HCT116 (cell line): ENCODE results near the gene RTN4. TPM values are rescaled to one million over a fixed set of nuclear protein-coding genes. Genes with fewer than 3 reads are reported as not detected.

ENCODE experiments used
- ATAC-seq: fragments of 200-7000 bp; cut with Tn5 transposase; 2 replicates; pipeline ENCODE4 v1.9.1; 2020; ENCODE audit warnings: mild to moderate bottlenecking, moderate library complexity
- BruUV-seq: library from RNA; stranded (reverse); fragments of 400-500 nt; replicated peaks from 2 replicates; lab custom pipeline; 2021; lab: Mats Ljungman, UMichigan
- CTCF ChIA-PET: fragments of 300-600 bp; sonication (Branson Sonifier 250); formaldehyde crosslinking; loops from one replicate; lab custom pipeline; 2021; ENCODE audit warnings: antibody characterized with exemption; lab: Charles Lee
- POLR2A ChIA-PET: fragments of 300-600, 350-600 bp; sonication (Branson Sonifier 250); formaldehyde crosslinking; loops from one replicate; lab custom pipeline; 2021; ENCODE audit warnings: antibody characterized with exemption; lab: Charles Lee
- RAD21 ChIA-PET, 2 experiments: fragments of 300-600 bp; sonication (Branson Sonifier 250); formaldehyde crosslinking; loops; one replicate each; lab custom pipeline; 2023; ENCODE audit warnings: low total read pairs in 2 of 2; ENCODE audit not compliant: uncharacterized antibody in 2 of 2, unreplicated experiment in 2 of 2, low non-redundant PET in 1 of 2; lab: Charles Lee
- DNase-seq: peaks from one replicate; pipeline ENCODE4 v3.0.0-alpha.2; 2010; ENCODE audit warnings: low read depth, low spot score
- H2AFZ ChIP-seq: fragments of 200-600 bp; shearing (Covaris generic), sonication (generic); 2 replicates; pipeline ENCODE4 v1.6.1; 2017; ENCODE audit warnings: low read depth, mixed run types, mixed read lengths, antibody characterized with exemption, low read length; ENCODE audit not compliant: poor library complexity, severe bottlenecking
- H3K27ac ChIP-seq: 2 replicates; pipeline ENCODE4 v1.5.1; 2012; ENCODE audit warnings: low read depth, low read length
- H3K27me3 ChIP-seq: fragments of 200-600 bp; sonication (generic); 2 replicates; pipeline ENCODE4 v1.6.1; 2016; ENCODE audit warnings: mixed run types, low read length, mixed read lengths; ENCODE audit not compliant: insufficient read depth
- H3K36me3 ChIP-seq, 2 experiments: fragments of 200-500 bp in 1 of 2; fragments of 200-600 bp in 1 of 2; sonication (Bioruptor generic) in 1 of 2; sonication (generic) in 1 of 2; 2 replicates each; pipeline versions ENCODE4 v1.5.1 to v1.6.1; 2014 to 2016; ENCODE audit warnings: low read length in 2 of 2, inconsistent platforms in 1 of 2, mixed read lengths in 1 of 2, mixed run types in 1 of 2; ENCODE audit not compliant: insufficient read depth in 2 of 2, control insufficient read depth in 1 of 2
- H3K4me1 ChIP-seq, 2 experiments: fragments of 200-600 bp in 1 of 2; sonication (generic) in 1 of 2; 2 replicates each; pipeline versions ENCODE4 v1.5.1 to v1.6.1; 2012 to 2017; ENCODE audit warnings: low read length in 2 of 2, inconsistent platforms in 1 of 2, mild to moderate bottlenecking in 1 of 2, mixed read lengths in 1 of 2, mixed run types in 1 of 2, moderate library complexity in 1 of 2; ENCODE audit not compliant: insufficient read depth in 2 of 2, control insufficient read depth in 1 of 2
- H3K4me2 ChIP-seq: fragments of 200-600 bp; sonication (generic); 2 replicates; pipeline ENCODE4 v1.6.1; 2017; ENCODE audit warnings: mixed run types, low read length, mixed read lengths
- H3K4me3 ChIP-seq, 2 experiments: fragments of 200-600 bp in 1 of 2; sonication (generic) in 1 of 2; replicated peaks in 1 of 2; 2 replicates each; pipeline ENCODE4 v1.5.1; 2011 to 2016; ENCODE audit warnings: low read length in 2 of 2, control low read depth in 1 of 2, low read depth in 1 of 2, mild to moderate bottlenecking in 1 of 2, mixed read lengths in 1 of 2, mixed run types in 1 of 2
- H3K79me2 ChIP-seq: fragments of 200-600 bp; sonication (generic); 2 replicates; pipeline ENCODE4 v1.6.1; 2017; ENCODE audit warnings: mild to moderate bottlenecking, mixed run types, low read length, moderate library complexity, mixed read lengths; ENCODE audit not compliant: insufficient read depth
- H3K9ac ChIP-seq: fragments of 200-600 bp; sonication (generic); 2 replicates; pipeline ENCODE4 v1.6.1; 2016; ENCODE audit warnings: low read length, mixed read lengths
- H3K9me2 ChIP-seq: fragments of 200-600 bp; sonication (generic), shearing (Covaris generic); 2 replicates; pipeline ENCODE4 v1.6.1; 2017; ENCODE audit warnings: mixed run types, mild to moderate bottlenecking, moderate library complexity; ENCODE audit not compliant: insufficient read depth
- H3K9me3 ChIP-seq, 2 experiments: fragments of 200-500 bp in 1 of 2; fragments of 200-600 bp in 1 of 2; sonication (Bioruptor generic) in 1 of 2; sonication (generic) in 1 of 2; 2 replicates each; pipeline ENCODE4 v1.6.1; 2014 to 2017; ENCODE audit warnings: low read length in 2 of 2, mixed read lengths in 2 of 2, inconsistent platforms in 1 of 2, low read depth in 1 of 2, mild to moderate bottlenecking in 1 of 2, mixed run types in 1 of 2, moderate library complexity in 1 of 2; ENCODE audit not compliant: control insufficient read depth in 1 of 2, insufficient read depth in 1 of 2
- H4K20me1 ChIP-seq: fragments of 200-600 bp; sonication (generic), shearing (Covaris generic); 2 replicates; pipeline ENCODE4 v1.6.1; 2017; ENCODE audit warnings: mixed run types, mild to moderate bottlenecking, moderate library complexity; ENCODE audit not compliant: insufficient read depth
- CEBPB ChIP-seq: IDR thresholded peaks from 2 replicates; pipeline ENCODE4 v1.6.1; 2012; ENCODE audit warnings: low read depth
- EGR1 ChIP-seq: IDR thresholded peaks from 2 replicates; pipeline ENCODE4 v1.6.1; 2012; ENCODE audit warnings: low read depth
- ELF1 ChIP-seq: IDR thresholded peaks from 2 replicates; pipeline ENCODE4 v1.6.1; 2012; ENCODE audit warnings: low read depth, borderline replicate concordance
- EZH2phosphoT487 ChIP-seq: fragments of 200-600 bp; IDR thresholded peaks from 2 replicates; pipeline ENCODE4 v1.6.1; 2018; ENCODE audit warnings: antibody characterized with exemption, borderline replicate concordance
- FOSL1 ChIP-seq: IDR thresholded peaks from 2 replicates; pipeline ENCODE4 v1.6.1; 2012; ENCODE audit warnings: low read depth
- POLR2A ChIP-seq: IDR thresholded peaks from 2 replicates; pipeline ENCODE4 v1.7.0; 2011; ENCODE audit warnings: borderline replicate concordance; ENCODE audit not compliant: insufficient read depth, insufficient read length; ENCODE audit errors: extremely low read depth
- POLR2AphosphoS5 ChIP-seq: IDR thresholded peaks from 2 replicates; pipeline ENCODE4 v1.6.1; 2011; ENCODE audit warnings: mild to moderate bottlenecking, low read depth, low read length, moderate library complexity
- SIN3A ChIP-seq: IDR thresholded peaks from 2 replicates; pipeline ENCODE4 v1.6.1; 2012; ENCODE audit warnings: low read depth
- SP1 ChIP-seq: IDR thresholded peaks from 2 replicates; pipeline ENCODE4 v1.6.1; 2012; ENCODE audit warnings: low read depth
- SRF ChIP-seq: IDR thresholded peaks from 2 replicates; pipeline ENCODE4 v1.6.1; 2012; ENCODE audit warnings: low read depth
- ZNF274 ChIP-seq: fragments of 200-500 bp; sonication (Bioruptor generic); IDR thresholded peaks from 2 replicates; pipeline ENCODE4 v1.6.1; 2014; ENCODE audit warnings: mild to moderate bottlenecking, low read depth, low read length, inconsistent platforms
- intact Hi-C: fragments of 100-400 bp; cut with micrococcal nuclease; formaldehyde crosslinking; loops from 2 replicates; pipeline ENCODE4 v1.10.0; 2022
- total RNA-seq: library from RNA; stranded (reverse); gene quantifications from one replicate; pipeline ENCODE4 v1.2.1, GENCODE V29; 2021; ENCODE audit not compliant: unreplicated experiment
- TF ChIP-seq, protein P1 (sequence below): IDR thresholded peaks from 2 replicates; pipeline ENCODE4 v1.6.1; 2012

Gene RTN4
- total RNA-seq, 1 experiment from 2014 or later: 221 TPM

DNA sequence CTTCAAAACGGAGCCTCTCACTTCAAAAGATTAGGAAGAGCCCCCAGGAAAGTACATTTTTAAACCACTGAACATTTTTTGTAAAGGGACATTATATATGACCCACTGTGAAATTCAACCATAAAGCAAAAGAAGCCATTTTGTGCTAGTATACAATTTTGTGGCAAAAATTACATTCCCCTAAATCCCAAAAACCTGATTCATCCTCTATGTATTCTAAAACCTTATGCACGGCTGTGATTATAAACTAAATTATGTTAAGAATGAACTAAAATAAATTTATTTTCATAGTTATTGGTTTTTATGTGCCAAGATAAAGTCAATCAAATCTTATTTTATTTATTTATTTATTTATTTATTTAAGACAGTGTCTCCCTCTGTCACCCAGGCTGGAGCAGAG lies 48.5 kb downstream of the RTN4 start:
- H3K9me3 ChIP-seq: no peaks in the 10 kb centered on the region
- ChIA-PET RAD21 (no interaction called here), CTCF (no interaction called here), POLR2A (no interaction called here)
- TF ChIP-seq POLR2A (no peak), SP1 (no peak), POLR2AphosphoS5 (no peak), EZH2phosphoT487 (no peak), ZNF274 (no peak), ELF1 (no peak), EGR1 (no peak), SIN3A (no peak)
- TF ChIP-seq, protein P1, sequence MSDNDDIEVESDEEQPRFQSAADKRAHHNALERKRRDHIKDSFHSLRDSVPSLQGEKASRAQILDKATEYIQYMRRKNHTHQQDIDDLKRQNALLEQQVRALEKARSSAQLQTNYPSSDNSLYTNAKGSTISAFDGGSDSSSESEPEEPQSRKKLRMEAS: no peak
- no TSS peak for BruUV-seq
- H2AFZ ChIP-seq: no peak overlapping the region
- no peaks in the 10 kb centered on the region for H3K36me3 ChIP-seq
- H4K20me1 ChIP-seq: peaks cover 72% of the 10 kb centered on the region
- intact Hi-C loops: loop anchor here (10.0 kb wide), 1 partner anchor 97 kb away; no protein-coding TSS in a partner anchor
- no peak overlapping the region for H3K9ac ChIP-seq
- DNase-seq (no peak), ATAC-seq (no peak)
- no peak overlapping the region for H3K4me3 ChIP-seq
- H3K4me1 ChIP-seq: peaks cover 7 to 8% of the 10 kb centered on the region in 2 experiments; a peak in 2 of 4 replicates
- H3K27me3 ChIP-seq: no peaks in the 10 kb centered on the region
- H3K4me2 ChIP-seq: no peak overlapping the region
- H3K79me2 ChIP-seq: peaks cover 100% of the 10 kb centered on the region
- no peaks in the 10 kb centered on the region for H3K9me2 ChIP-seq
- no peak overlapping the region for H3K27ac ChIP-seq

DNA sequence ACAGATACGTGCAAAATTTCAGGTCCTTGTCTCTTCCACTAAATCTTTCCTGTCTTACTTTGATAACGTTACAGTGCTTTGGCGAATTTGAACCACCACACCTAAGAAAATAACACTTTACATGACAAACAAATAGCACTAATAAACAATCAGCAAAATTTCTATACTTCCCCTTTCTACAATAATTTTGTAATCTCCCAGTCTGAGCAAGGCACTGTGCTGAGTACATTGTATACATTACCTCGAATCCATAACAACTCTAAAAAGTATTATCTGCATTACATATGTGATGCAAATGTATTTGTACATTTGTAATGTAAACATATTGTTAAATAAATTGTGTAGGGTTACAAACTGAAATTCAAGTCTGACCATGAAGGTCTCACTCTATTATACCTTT lies 49.9 kb downstream of the RTN4 start:
- RAD21 ChIA-PET: no interaction called here
- DNase-seq: no peak
- POLR2A ChIA-PET: no interaction called here
- Histone ChIP-seq H3K4me1 (peaks cover 7 to 8% of the 10 kb centered on the region in 2 experiments; a peak in 2 of 4 replicates), H4K20me1 (peaks cover 67% of the 10 kb centered on the region), H3K27ac (no peak overlapping the region), H3K79me2 (peaks cover 100% of the 10 kb centered on the region), H3K4me3 (no peak overlapping the region), H3K27me3 (no peaks in the 10 kb centered on the region), H3K4me2 (no peak overlapping the region)
- TF ChIP-seq FOSL1 (no peak), CEBPB (no peak), EZH2phosphoT487 (no peak), SRF (no peak), ELF1 (no peak)
- TF ChIP-seq, all 23 proteins: peak for 0
- H3K9ac ChIP-seq: no peak overlapping the region
- no peak overlapping the region for H2AFZ ChIP-seq
- H3K9me3 ChIP-seq: no peaks in the 10 kb centered on the region
- no peak for ATAC-seq
- CTCF ChIA-PET: no interaction called here
- intact Hi-C loops: loop anchor here (10.0 kb wide), 1 partner anchor 96 kb away; no protein-coding TSS in a partner anchor
- no peaks in the 10 kb centered on the region for H3K9me2 ChIP-seq
- H3K36me3 ChIP-seq: no peaks in the 10 kb centered on the region
- no TSS peak for BruUV-seq
